ENCODE results near the gene ABCA6.

DNA sequence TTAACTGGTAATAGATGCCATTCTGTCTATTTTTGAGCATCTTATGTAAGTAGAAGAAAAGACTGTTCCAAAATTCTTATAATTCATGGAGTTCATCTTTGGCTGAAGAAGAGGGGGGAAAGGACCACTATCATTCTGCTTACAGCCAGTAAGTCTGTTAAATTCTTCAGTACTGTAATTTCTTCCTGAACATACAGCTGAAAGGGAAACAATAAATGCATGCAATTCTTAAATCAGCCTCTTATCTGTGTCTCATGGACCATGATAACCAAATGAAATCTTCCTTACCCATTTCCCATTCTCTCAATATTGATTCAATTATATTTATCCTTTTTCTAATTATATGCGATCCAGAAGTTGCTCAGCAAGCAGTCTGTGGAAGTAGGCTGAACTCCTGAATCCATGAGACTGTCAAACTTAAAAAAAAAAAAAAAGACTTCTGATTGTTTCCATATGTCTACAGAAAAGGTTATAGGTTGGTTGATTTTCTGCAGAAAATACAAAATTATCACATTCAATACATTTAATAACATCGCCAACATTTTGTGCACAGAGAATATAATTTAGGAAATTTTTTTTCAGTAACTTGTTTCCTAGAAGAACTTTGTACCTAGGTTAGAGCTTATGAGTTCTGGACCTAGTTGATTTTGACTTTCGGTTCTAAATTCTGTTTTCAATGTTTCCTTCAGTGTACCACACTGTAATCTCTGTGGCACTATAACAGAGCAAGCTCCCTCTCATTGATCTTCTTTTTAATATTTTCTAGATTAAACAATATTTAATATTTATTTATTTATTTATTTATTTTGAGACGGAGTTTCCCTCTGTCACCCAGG lies 79.8 kb downstream of the ABCA6 start:
- TF ChIP-seq, protein P1, sequence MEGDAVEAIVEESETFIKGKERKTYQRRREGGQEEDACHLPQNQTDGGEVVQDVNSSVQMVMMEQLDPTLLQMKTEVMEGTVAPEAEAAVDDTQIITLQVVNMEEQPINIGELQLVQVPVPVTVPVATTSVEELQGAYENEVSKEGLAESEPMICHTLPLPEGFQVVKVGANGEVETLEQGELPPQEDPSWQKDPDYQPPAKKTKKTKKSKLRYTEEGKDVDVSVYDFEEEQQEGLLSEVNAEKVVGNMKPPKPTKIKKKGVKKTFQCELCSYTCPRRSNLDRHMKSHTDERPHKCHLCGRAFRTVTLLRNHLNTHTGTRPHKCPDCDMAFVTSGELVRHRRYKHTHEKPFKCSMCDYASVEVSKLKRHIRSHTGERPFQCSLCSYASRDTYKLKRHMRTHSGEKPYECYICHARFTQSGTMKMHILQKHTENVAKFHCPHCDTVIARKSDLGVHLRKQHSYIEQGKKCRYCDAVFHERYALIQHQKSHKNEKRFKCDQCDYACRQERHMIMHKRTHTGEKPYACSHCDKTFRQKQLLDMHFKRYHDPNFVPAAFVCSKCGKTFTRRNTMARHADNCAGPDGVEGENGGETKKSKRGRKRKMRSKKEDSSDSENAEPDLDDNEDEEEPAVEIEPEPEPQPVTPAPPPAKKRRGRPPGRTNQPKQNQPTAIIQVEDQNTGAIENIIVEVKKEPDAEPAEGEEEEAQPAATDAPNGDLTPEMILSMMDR (IDR thresholded peaks at IDR 0.05; ENCODE audit: low read depth, low read length, poor library complexity, severe bottlenecking) = no peak
- no peak for TF ChIP-seq EZH2phosphoT487 (IDR thresholded peaks at IDR 0.05; ENCODE audit: borderline replicate concordance, low read length)
